ENCODE measurements around the gene NAV2.

GRCh38 chr11:19929147-19929546 is 216.5 kb downstream of the NAV2 start:
- TF ChIP-seq, protein P1, sequence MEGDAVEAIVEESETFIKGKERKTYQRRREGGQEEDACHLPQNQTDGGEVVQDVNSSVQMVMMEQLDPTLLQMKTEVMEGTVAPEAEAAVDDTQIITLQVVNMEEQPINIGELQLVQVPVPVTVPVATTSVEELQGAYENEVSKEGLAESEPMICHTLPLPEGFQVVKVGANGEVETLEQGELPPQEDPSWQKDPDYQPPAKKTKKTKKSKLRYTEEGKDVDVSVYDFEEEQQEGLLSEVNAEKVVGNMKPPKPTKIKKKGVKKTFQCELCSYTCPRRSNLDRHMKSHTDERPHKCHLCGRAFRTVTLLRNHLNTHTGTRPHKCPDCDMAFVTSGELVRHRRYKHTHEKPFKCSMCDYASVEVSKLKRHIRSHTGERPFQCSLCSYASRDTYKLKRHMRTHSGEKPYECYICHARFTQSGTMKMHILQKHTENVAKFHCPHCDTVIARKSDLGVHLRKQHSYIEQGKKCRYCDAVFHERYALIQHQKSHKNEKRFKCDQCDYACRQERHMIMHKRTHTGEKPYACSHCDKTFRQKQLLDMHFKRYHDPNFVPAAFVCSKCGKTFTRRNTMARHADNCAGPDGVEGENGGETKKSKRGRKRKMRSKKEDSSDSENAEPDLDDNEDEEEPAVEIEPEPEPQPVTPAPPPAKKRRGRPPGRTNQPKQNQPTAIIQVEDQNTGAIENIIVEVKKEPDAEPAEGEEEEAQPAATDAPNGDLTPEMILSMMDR (conservative IDR thresholded peaks at IDR 0.05 in 1 of 2, IDR thresholded peaks at IDR 0.05 in 1 of 2; ENCODE audit: extremely low read depth in 1 of 2, insufficient read depth in 1 of 2, low read depth in 1 of 2, low read length in 2 of 2): no peak
- TF ChIP-seq EZH2 (IDR thresholded peaks at IDR 0.05; ENCODE audit: borderline replicate concordance, low read length): no peak
